HG03432 (cell line): ENCODE measurements around the gene PLA2G4E.

Source experiments
- ATAC-seq: cut with Tn5 transposase; IDR thresholded peaks from one replicate; pipeline ENCODE4 v1.9.1; 2021; ENCODE audit warnings: mild to moderate bottlenecking, moderate library complexity; ENCODE audit not compliant: unreplicated experiment

PLA2G4E gene

GRCh38 chr15:41958002-41958420, 62.8 kb downstream of the PLA2G4E start:
- no peak for ATAC-seq

GRCh38 chr15:41957021-41957897, 63.6 kb downstream of the PLA2G4E start:
- ATAC-seq: peak; percentile 86

GRCh38 chr15:41955807-41956525, 64.9 kb downstream of the PLA2G4E start:
- ATAC-seq: no peak

- ATAC-seq: no peak
Observed at GRCh38 chr15:41955100-41955499, 65.7 kb downstream of the PLA2G4E start.

- ATAC-seq: no peak
Observed at GRCh38 chr15:41954036-41954435, 66.8 kb downstream of the PLA2G4E start.

- ATAC-seq: no peak
Observed at GRCh38 chr15:41952013-41952563, 68.8 kb downstream of the PLA2G4E start.

- no peak for ATAC-seq
Observed at GRCh38 chr15:41951571-41951970, 69.3 kb downstream of the PLA2G4E start.

- ATAC-seq: no peak
Observed at GRCh38 chr15:41950489-41950888, 70.4 kb downstream of the PLA2G4E start.

- no peak for ATAC-seq
Observed at GRCh38 chr15:41950127-41950483, 70.7 kb downstream of the PLA2G4E start.

GRCh38 chr15:41949401-41950126, 71.3 kb downstream of the PLA2G4E start:
- ATAC-seq: no peak

GRCh38 chr15:41948490-41948889, 72.4 kb downstream of the PLA2G4E start:
- no peak for ATAC-seq

- ATAC-seq: no peak
Observed at GRCh38 chr15:41946970-41947369, 73.9 kb downstream of the PLA2G4E start.

GRCh38 chr15:41945731-41946130, 75.1 kb downstream of the PLA2G4E start:
- ATAC-seq: no peak

- no peak for ATAC-seq
Observed at GRCh38 chr15:41945221-41945620, 75.6 kb downstream of the PLA2G4E start.

GRCh38 chr15:41944313-41944940, 76.4 kb downstream of the PLA2G4E start:
- no peak for ATAC-seq

GRCh38 chr15:41943543-41944312, 77.1 kb downstream of the PLA2G4E start:
- ATAC-seq: no peak

- no peak for ATAC-seq
Observed at GRCh38 chr15:41942886-41943285, 78.0 kb downstream of the PLA2G4E start.

GRCh38 chr15:41941644-41942415, 79.0 kb downstream of the PLA2G4E start:
- ATAC-seq: no peak

GRCh38 chr15:41940441-41940857, 80.4 kb downstream of the PLA2G4E start:
- ATAC-seq: no peak
